ENCODE results near the gene BACH1. TPM values are rescaled to one million over a fixed set of nuclear protein-coding genes. Genes with fewer than 3 reads are reported as not detected.
A peak's percentile ranks its signal among the peaks of the same experiment; 100 is the strongest.

Gene BACH1
- total RNA-seq, 1 donor, result 86.9 TPM

GRCh38 chr21:29340228-29340627, 41.5 kb downstream of the BACH1 start:
- no peak for DNase-seq (ENCODE audit: low read depth)
- no peak overlapping the region for H3K4me3 ChIP-seq (ENCODE audit: low read depth, low read length)
- no peak for TF ChIP-seq CTCF (IDR thresholded peaks at IDR 0.05; ENCODE audit: insufficient read depth, low read length)

- TF ChIP-seq CTCF (IDR thresholded peaks at IDR 0.05; ENCODE audit: insufficient read depth, low read length), result no peak
- DNase-seq (ENCODE audit: low read depth), result peak; percentile 96
- H3K4me3 ChIP-seq (ENCODE audit: low read depth, low read length), result peak overlapping the region; percentile 38
Measured at GRCh38 chr21:29342363-29342957, 43.7 kb downstream of the BACH1 start.

- TF ChIP-seq CTCF (IDR thresholded peaks at IDR 0.05; ENCODE audit: insufficient read depth, low read length), result no peak
- DNase-seq (ENCODE audit: low read depth), result peak; percentile 78
- H3K4me3 ChIP-seq (ENCODE audit: low read depth, low read length), result no peak overlapping the region
Measured at GRCh38 chr21:29343519-29343918, 44.8 kb downstream of the BACH1 start.

- no peak for TF ChIP-seq CTCF (IDR thresholded peaks at IDR 0.05; ENCODE audit: insufficient read depth, low read length)
- no peak for DNase-seq (ENCODE audit: low read depth)
- H3K4me3 ChIP-seq (ENCODE audit: low read depth, low read length), result no peak overlapping the region
Measured at GRCh38 chr21:29346281-29346680, 47.6 kb downstream of the BACH1 start.

- DNase-seq (ENCODE audit: low read depth), result no peak
- no peak overlapping the region for H3K4me3 ChIP-seq (ENCODE audit: low read depth, low read length)
- TF ChIP-seq CTCF (IDR thresholded peaks at IDR 0.05; ENCODE audit: insufficient read depth, low read length), result no peak
Measured at GRCh38 chr21:29346771-29347170, 48.0 kb downstream of the BACH1 start.

GRCh38 chr21:29347274-29347681, 48.6 kb downstream of the BACH1 start:
- no peak for DNase-seq (ENCODE audit: low read depth)
- H3K4me3 ChIP-seq (ENCODE audit: low read depth, low read length), result no peak overlapping the region
- no peak for TF ChIP-seq CTCF (IDR thresholded peaks at IDR 0.05; ENCODE audit: insufficient read depth, low read length)

GRCh38 chr21:29349702-29350101, 51.0 kb downstream of the BACH1 start:
- no peak overlapping the region for H3K4me3 ChIP-seq (ENCODE audit: low read depth, low read length)
- no peak for TF ChIP-seq CTCF (IDR thresholded peaks at IDR 0.05; ENCODE audit: insufficient read depth, low read length)
- no peak for DNase-seq (ENCODE audit: low read depth)

Measured in fibroblast of the aortic adventitia (primary cell).